K562 (cell line): ENCODE results near the gene ARHGAP26. TPM values are rescaled to one million over a fixed set of nuclear protein-coding genes. Genes with fewer than 3 reads are reported as not detected.

Experiments used
- ATAC-seq: fragments of 200-7000 bp; cut with Tn5 transposase; 3 replicates; pipeline ENCODE4 v1.9.1; 2020; ENCODE audit warnings: moderate library complexity
- BruUV-seq: library from RNA; stranded (reverse); fragments of 400-500 nt; replicated peaks from 2 replicates; lab custom pipeline; 2021; lab: Mats Ljungman, UMichigan
- CTCF ChIA-PET: fragments of 300-600 bp; formaldehyde crosslinking; extraction: SDS; loops from one replicate; lab custom pipeline; 2021; ENCODE audit warnings: low intra/inter-chr PET ratio; lab: Yijun Ruan, JAX
- POLR2A ChIA-PET: fragments of 300-600, 350-650 bp; sonication (Branson Sonifier 250); formaldehyde crosslinking; extraction: SDS; loops from one replicate; lab custom pipeline; 2021; ENCODE audit warnings: antibody characterized with exemption, inconsistent platforms; lab: Yijun Ruan, JAX
- DNase-seq, 4 experiments: peaks; one replicate each; pipeline versions ENCODE4 v3.0.0 to v3.0.0-alpha.2; 2011 to 2018; ENCODE audit warnings: low spot score in 3 of 4, mixed read lengths in 3 of 4; ENCODE audit errors: extremely low read depth in 1 of 4
- FAIRE-seq: peaks from 2 replicates; lab custom pipeline; 2011; peaks lifted over from hg19 to GRCh38; lab: Jason Lieb, UNC
- H2AFZ ChIP-seq: 2 replicates; pipeline ENCODE4 v1.6.0; 2011; ENCODE audit warnings: low read depth, low read length, control low read depth, inconsistent platforms
- H3K27ac ChIP-seq: fragments of 200-600 bp; 3 replicates; pipeline ENCODE4 v1.8.0; 2011; ENCODE audit warnings: low read depth, mild to moderate bottlenecking, control low read depth, inconsistent platforms, low read length, moderate library complexity, mixed read lengths; ENCODE audit errors: extremely low read depth
- H3K27me3 ChIP-seq, 2 experiments: fragments of 300-600 bp in 1 of 2; 2 replicates in 1 of 2; 3 replicates in 1 of 2; pipeline versions ENCODE4 v1.6.0 to v1.8.0; 2011; ENCODE audit warnings: inconsistent platforms in 2 of 2, low read length in 2 of 2, mild to moderate bottlenecking in 1 of 2, mixed read lengths in 1 of 2, moderate library complexity in 1 of 2; ENCODE audit not compliant: control insufficient read depth in 2 of 2, insufficient read depth in 2 of 2
- H3K36me3 ChIP-seq: fragments of 300-600 bp; 3 replicates; pipeline ENCODE4 v1.8.0; 2011; ENCODE audit warnings: mild to moderate bottlenecking, low read length, inconsistent platforms; ENCODE audit not compliant: control insufficient read depth, insufficient read depth
- H3K4me1 ChIP-seq, 2 experiments: fragments of 200-600 bp in 1 of 2; replicated peaks in 1 of 2; 2 replicates in 1 of 2; 3 replicates in 1 of 2; pipeline versions ENCODE4 v1.5.1 to v1.8.0; 2011; ENCODE audit warnings: inconsistent platforms in 2 of 2, low read length in 2 of 2, mild to moderate bottlenecking in 1 of 2, mixed read lengths in 1 of 2, moderate library complexity in 1 of 2; ENCODE audit not compliant: control insufficient read depth in 2 of 2, insufficient read depth in 2 of 2
- H3K4me2 ChIP-seq: 2 replicates; pipeline ENCODE4 v1.6.1; 2011; ENCODE audit warnings: low read length, control low read depth, inconsistent platforms, mixed read lengths; ENCODE audit not compliant: insufficient read depth
- H3K4me3 ChIP-seq: fragments of 200-600 bp; sonication (generic), shearing (Covaris generic); 2 replicates; pipeline ENCODE4 v1.5.1; 2016; ENCODE audit warnings: control low read depth, inconsistent platforms
- H3K79me2 ChIP-seq: fragments of 200-600 bp; 3 replicates; pipeline ENCODE4 v1.8.0; 2011; ENCODE audit warnings: low read length, inconsistent platforms; ENCODE audit not compliant: control insufficient read depth, insufficient read depth
- H3K9ac ChIP-seq, 2 experiments: 2 replicates each; pipeline versions ENCODE4 v1.6.0 to v1.6.1; 2011; ENCODE audit warnings: low read depth in 2 of 2, low read length in 2 of 2, control low read depth in 1 of 2, inconsistent platforms in 1 of 2, mild to moderate bottlenecking in 1 of 2, mixed read lengths in 1 of 2; ENCODE audit not compliant: insufficient read depth in 1 of 2
- H3K9me1 ChIP-seq: one replicate; pipeline ENCODE4 v1.6.0; 2011; ENCODE audit warnings: inconsistent platforms, mild to moderate bottlenecking, low read length, moderate library complexity; ENCODE audit not compliant: control insufficient read depth, insufficient read depth
- H3K9me3 ChIP-seq: replicated peaks from 2 replicates; pipeline ENCODE4 v1.5.1; 2011; ENCODE audit warnings: low read depth, low read length, inconsistent platforms; ENCODE audit not compliant: control insufficient read depth, insufficient read depth
- H4K20me1 ChIP-seq: replicated peaks from 2 replicates; pipeline ENCODE4 v1.6.1; 2011; ENCODE audit warnings: low read length, inconsistent platforms, mixed read lengths; ENCODE audit not compliant: control insufficient read depth, insufficient read depth
- C11orf30 ChIP-seq: fragments of 450-650 bp; IDR thresholded peaks from 2 replicates; pipeline ENCODE4 v1.6.1; 2016; ENCODE audit warnings: low read depth, mild to moderate bottlenecking
- EGR1 ChIP-seq: fragments of 450-650 bp; conservative IDR thresholded peaks from 2 replicates; pipeline ENCODE4 v1.6.1; 2017; ENCODE audit warnings: mild to moderate bottlenecking
- FOSL1 ChIP-seq: fragments of 200-800 bp; sonication (Bioruptor generic); conservative IDR thresholded peaks from 2 replicates; pipeline ENCODE4 v1.6.1; 2016; ENCODE audit warnings: missing genetic modification characterization, missing compliant biosample characterization
- GATAD2B ChIP-seq: fragments of 450-650 bp; IDR thresholded peaks from 2 replicates; pipeline ENCODE4 v1.6.1; 2017; ENCODE audit warnings: mild to moderate bottlenecking, borderline replicate concordance
- HDGF ChIP-seq: fragments of 450-650 bp; IDR thresholded peaks from 2 replicates; pipeline ENCODE4 v1.6.1; 2016
- MAFF ChIP-seq: IDR thresholded peaks from 2 replicates; pipeline ENCODE4 v1.6.1; 2012; ENCODE audit warnings: low read length, improper control_type of control experiment
- MAFG ChIP-seq: fragments of 450-650 bp; conservative IDR thresholded peaks from 2 replicates; pipeline ENCODE4 v1.6.1; 2016; ENCODE audit warnings: missing genetic modification characterization, missing compliant biosample characterization
- NR2C1 ChIP-seq, 2 experiments: fragments of 450-650 bp; IDR thresholded peaks; 2 replicates each; pipeline ENCODE4 v1.6.1; 2017; ENCODE audit warnings: mild to moderate bottlenecking in 2 of 2, antibody characterized with exemption in 1 of 2, inconsistent platforms in 1 of 2, missing compliant biosample characterization in 1 of 2, missing genetic modification characterization in 1 of 2
- RFX1 ChIP-seq: fragments of 450-650 bp; IDR thresholded peaks from 2 replicates; pipeline ENCODE4 v1.6.1; 2016; ENCODE audit warnings: mild to moderate bottlenecking, moderate library complexity
- ZNF316 ChIP-seq: fragments of 450-650 bp; IDR thresholded peaks from 2 replicates; pipeline ENCODE4 v1.6.1; 2016
- WGBS: fragments of 100-300 bp; shearing (Covaris generic); methylation state at CpG from one replicate; pipeline ENCODE4 v1.1.6; 2016; ENCODE audit warnings: low coverage, mixed read lengths; ENCODE audit not compliant: insufficient coverage; ENCODE audit errors: missing lambda C conversion rate; 5-methylcytosine and 5-hydroxymethylcytosine counted together
- in situ Hi-C: fragments of 300-500 bp; cut with MboI; formaldehyde crosslinking; loops from 4 replicates; pipeline ENCODE4 v1.15.0; 2018; ENCODE audit warnings: inconsistent platforms, mixed read lengths
- intact Hi-C: fragments of 100-400 bp; cut with micrococcal nuclease; formaldehyde crosslinking; loops from 2 replicates; pipeline ENCODE4 v1.14.2; 2022
- polyA plus RNA-seq, 8 experiments: library from polyadenylated mRNA; depleted of rRNA in 4 of 8; stranded (reverse) in 5 of 8; unstranded in 3 of 8; fragments of >200 nt; fragmentation: Nextera tagmentation in 2 of 8; fragmentation: Illumina TruSeq in 1 of 8; extraction: Ambion mirVana in 2 of 8; extraction: Trizol in 1 of 8; gene quantifications; 2 replicates each; pipeline versions ENCODE4 v1.2.1 to v1.2.3, GENCODE V29; 2011 to 2014; ENCODE audit warnings: inconsistent platforms in 1 of 8, missing spikeins in 1 of 8
- total RNA-seq, 7 experiments: library from RNA; depleted of rRNA in 6 of 7; stranded (reverse); fragments of >200 nt in 6 of 7; fragmentation: Illumina TruSeq in 2 of 7; extraction: Trizol in 2 of 7; gene quantifications; 2 replicates each; pipeline versions ENCODE4 v1.2.1 to v1.2.3, GENCODE V29; 2011 to 2021; ENCODE audit warnings: low replicate concordance in 1 of 7

Gene ARHGAP26
- total and polyA plus RNA-seq, 9 of the 15 experiments (the other 6 are each of a cell fraction or from before 2014, with no cell fraction given): 0.13 to 1.1 (median 0.55) TPM

DNA sequence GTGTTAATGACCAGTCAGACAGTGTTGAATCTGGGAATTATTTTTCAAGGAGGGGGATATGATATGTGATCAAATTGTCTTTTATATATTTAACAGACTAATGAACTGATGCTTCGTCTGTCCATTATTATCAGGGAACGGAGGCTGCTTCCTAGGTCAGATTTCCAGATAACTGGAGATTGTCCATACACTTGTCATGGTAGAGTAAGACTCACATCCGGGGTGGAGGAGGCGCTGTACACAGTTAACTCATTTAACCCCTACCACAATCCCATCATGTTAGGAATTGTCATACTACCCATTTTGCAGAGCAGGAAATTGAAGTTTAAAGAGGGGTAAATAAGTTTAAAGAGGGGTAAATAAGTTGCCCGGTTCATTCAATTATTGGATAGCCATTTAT lies 55.9 kb downstream of the ARHGAP26 start (continued):
- no peak for TF ChIP-seq NR2C1 (IDR thresholded peaks at IDR 0.05)
- TF ChIP-seq NR2C1 (tag; IDR thresholded peaks at IDR 0.05): 0 out of 2 replicates have a peak, but pooled peaks have one; percentile 32
- TF ChIP-seq, all 486 proteins: peak for 6

DNA sequence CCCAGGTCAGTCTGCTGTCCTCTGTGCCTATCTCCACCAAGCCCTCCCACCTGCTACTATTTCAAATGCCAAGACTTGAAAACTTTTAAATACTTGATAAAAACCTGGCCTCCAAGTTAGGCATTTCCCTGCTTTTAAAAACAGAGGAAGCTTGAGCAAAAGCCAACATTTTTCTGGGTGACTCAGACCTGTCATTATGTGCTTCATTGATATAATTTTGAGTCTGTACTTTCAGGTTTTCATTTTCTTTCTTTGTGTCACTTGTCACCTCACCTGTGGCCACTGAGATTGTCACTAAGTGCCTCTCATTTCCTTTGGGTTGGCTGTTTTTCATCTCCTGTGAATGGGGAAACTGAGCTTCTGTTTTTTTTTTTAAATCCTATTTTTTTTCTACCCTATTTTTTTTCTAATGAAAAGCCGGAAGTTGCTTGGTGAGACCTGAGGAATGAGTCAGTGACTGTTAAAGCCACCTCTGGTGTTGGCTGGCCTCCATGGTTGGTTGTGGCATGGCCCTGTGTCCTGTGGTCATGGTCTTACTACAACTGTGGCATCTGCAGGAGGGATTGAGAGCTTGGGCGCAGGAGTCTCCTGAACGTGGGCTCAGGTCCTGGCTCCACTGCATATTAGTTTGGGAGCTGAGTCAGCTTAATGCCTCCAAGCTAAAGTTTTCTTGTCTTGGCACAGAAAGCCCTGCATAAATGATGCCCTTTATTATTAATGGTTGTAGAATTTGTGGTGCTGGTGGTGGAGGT lies 56.7 kb downstream of the ARHGAP26 start:
- 22% methylated on average over 3 of the region's 3 CpGs for WGBS
- no peaks in the 10 kb centered on the region for H3K9me3 ChIP-seq
- no peaks in the 10 kb centered on the region for H3K9me1 ChIP-seq
- no peaks in the 10 kb centered on the region for H3K36me3 ChIP-seq
- no peaks in the 10 kb centered on the region for H4K20me1 ChIP-seq
- in situ Hi-C loops: no loop called here
- ATAC-seq (no peak), DNase-seq (no peak), FAIRE-seq (no peak)
- H3K4me1 ChIP-seq: no peaks in the 10 kb centered on the region; a peak in 1 of 5 replicates
- H3K4me3 ChIP-seq: no peak overlapping the region
- peaks cover 2 to 9% of the 10 kb centered on the region in 2 experiments; a peak in 2 of 5 replicates for H3K27me3 ChIP-seq
- no peak overlapping the region for H3K9ac ChIP-seq
- no peak overlapping the region for H3K4me2 ChIP-seq
- H3K79me2 ChIP-seq: no peaks in the 10 kb centered on the region
- H2AFZ ChIP-seq: no peak overlapping the region
- intact Hi-C loops: no loop called here
- no TSS peak for BruUV-seq
- TF ChIP-seq FOSL1 (tag) (peak; percentile 28; the same call in 1 of the 2 replicates), ZNF316 (peak; percentile 44), MAFF (peak; percentile 2; the same call in 1 of the 2 replicates), HDGF (no peak), C11orf30 (peak; percentile 31; the same call in 1 of the 2 replicates), EGR1 (no peak), GATAD2B (no peak), RFX1 (no peak), MAFG (tag) (peak; percentile 53)
- TF ChIP-seq, all 486 proteins: peak for 5
- CTCF ChIA-PET: no interaction called here
- POLR2A ChIA-PET: interaction anchor here (0.7 to 2.0 kb wide), 3 partner anchors 9 to 25 kb away, joined by 3 to 6 read pairs (median 3); no protein-coding TSS in a partner anchor
- no peak overlapping the region for H3K27ac ChIP-seq
